Epidermal melanocyte (primary cell): ENCODE data around the gene FAM76A.
"Not testable (repeated sequence)": the region's sequence is repeated elsewhere in the genome, so short reads cannot be mapped to it uniquely, and the experiment has no call there.

Source experiments
- DNase-seq: peaks from one replicate; pipeline ENCODE4 v3.0.0; 2011; ENCODE audit warnings: low spot score; ENCODE audit not compliant: insufficient read length

The FAM76A gene

GRCh38 chr1:27776276-27776675 is 50.5 kb downstream of the FAM76A start:
- not testable (repeated sequence) for DNase-seq

DNA sequence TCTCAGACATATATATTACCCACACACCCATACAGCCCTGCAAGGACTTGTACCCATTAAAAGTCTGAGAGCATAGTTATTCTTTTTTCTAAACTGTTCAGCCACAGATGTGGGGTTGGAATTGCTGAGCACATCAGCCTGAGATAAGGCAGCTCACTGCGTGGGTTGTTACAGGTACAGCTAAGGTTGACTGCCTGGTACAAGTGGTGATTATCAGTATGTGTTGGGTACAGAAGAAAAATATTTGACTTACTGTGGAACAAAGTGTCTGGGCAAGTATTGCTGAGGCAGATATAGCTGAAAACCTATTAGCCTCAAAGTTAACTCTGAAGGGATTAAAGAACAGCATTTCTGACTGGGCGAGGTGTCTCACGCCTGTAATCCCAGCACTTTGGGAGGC is 52.3 kb downstream of the FAM76A start:
- no peak for DNase-seq

GRCh38 chr1:27779122-27779521 is 53.4 kb downstream of the FAM76A start:
- DNase-seq, result no peak

- no peak for DNase-seq
Measured at GRCh38 chr1:27782950-27783349, 57.2 kb downstream of the FAM76A start.

DNA sequence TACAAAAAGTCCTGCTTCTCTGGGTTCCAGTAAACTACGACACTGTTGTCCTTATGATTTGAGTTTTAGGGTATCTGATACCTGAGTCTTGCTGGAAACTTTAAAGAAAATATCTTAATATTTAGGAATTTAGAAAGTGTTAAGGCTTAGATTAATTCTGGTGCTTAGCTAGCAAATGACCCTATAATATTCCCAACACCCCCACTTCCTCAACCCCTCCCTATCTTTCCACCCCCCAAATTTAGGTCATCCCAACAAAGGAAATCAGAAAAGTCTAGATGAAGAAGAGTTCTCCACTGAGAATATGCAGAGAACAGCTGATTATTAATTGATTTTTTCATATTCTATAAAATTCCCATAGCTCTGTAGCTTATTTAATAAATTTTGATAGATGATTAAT is 58.9 kb downstream of the FAM76A start:
- no peak for DNase-seq

DNA sequence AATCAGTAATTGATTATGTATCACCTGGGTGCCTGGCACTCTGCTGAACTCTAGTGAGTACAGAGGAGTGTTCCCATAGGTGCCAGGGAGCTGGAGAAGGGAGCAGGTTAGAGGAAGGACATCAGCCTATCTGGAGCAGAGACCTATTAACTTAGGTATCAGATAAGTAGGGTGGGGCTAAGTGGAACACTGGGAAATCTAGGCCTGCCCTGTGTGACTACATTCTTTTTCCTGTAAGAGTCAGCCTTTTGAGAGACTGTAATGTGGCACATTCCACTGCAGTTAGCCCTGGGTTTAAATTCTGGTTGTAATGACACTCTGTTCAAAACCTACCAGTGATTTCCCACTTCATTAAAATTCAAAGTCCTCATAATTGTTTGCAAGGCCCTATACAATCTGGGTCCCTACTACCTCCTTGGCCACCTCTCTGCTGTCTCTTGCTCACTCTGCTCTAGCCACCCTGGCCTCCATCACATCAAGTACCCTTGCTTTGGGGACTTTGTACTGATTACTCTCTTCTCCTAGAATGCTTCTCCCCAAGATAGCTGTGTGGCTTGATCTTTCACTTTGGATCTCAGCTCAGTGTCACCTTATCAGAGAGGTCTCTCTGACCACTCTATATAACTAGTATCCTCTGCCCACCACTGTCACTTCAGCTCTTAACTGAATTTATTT is 60.2 kb downstream of the FAM76A start:
- DNase-seq, result no peak

GRCh38 chr1:27787895-27788294 is 62.1 kb downstream of the FAM76A start:
- DNase-seq, result no peak

GRCh38 chr1:27789540-27790041 is 63.8 kb downstream of the FAM76A start:
- no peak for DNase-seq

DNA sequence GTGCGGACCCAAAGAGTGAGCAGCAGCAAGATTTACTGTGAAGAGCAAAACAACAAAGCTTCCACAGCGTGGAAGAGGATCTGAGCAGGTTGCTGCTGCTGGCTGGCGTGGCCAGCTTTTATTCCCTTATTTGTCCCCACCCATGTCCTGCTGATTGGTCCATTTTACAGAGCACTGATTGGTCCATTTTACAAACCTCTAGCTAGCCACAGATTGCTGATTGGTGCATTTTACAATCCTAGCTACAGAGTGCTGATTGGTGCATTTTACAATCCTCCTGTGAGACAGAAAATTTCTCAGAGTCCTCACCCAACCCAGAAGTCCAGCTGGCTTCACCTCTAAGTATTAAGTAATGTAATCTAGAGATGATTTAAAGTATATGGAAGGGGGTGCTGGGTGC is 64.5 kb downstream of the FAM76A start:
- DNase-seq, result not testable (repeated sequence)

GRCh38 chr1:27795601-27796000 is 69.8 kb downstream of the FAM76A start:
- no peak for DNase-seq

GRCh38 chr1:27804791-27805190 is 79.0 kb downstream of the FAM76A start:
- DNase-seq, result no peak

- no peak for DNase-seq
Measured at GRCh38 chr1:27806758-27807157, 81.0 kb downstream of the FAM76A start.

GRCh38 chr1:27807385-27807784 is 81.6 kb downstream of the FAM76A start:
- DNase-seq, result no peak

GRCh38 chr1:27808131-27808530 is 82.4 kb downstream of the FAM76A start:
- not testable (repeated sequence) for DNase-seq

GRCh38 chr1:27809883-27810282 is 84.1 kb downstream of the FAM76A start:
- DNase-seq, result no peak

- no peak for DNase-seq
Measured at GRCh38 chr1:27811741-27812500, 86.2 kb downstream of the FAM76A start.
